ENCODE data around the gene PRAME. TPM values are rescaled to one million over a fixed set of nuclear protein-coding genes. Genes with fewer than 3 reads are reported as not detected.

Gene PRAME
- total and polyA plus RNA-seq, 2 experiments from 2014 or later, result not detected

GRCh38 chr22:22556995-22557925 lies 1.8 kb downstream of the PRAME start:
- TF ChIP-seq CTCF (IDR thresholded peaks at IDR 0.05; ENCODE audit: poor library complexity) (no peak), EZH2 (IDR thresholded peaks at IDR 0.05; ENCODE audit: borderline replicate concordance) (no peak), EZH2phosphoT487 (IDR thresholded peaks at IDR 0.05; ENCODE audit: low read depth, severe bottlenecking, unreplicated experiment) (no peak)
- H3K4me1 ChIP-seq (ENCODE audit: insufficient read depth), result no peaks in the 10 kb centered on the region

GRCh38 chr22:22556578-22556977 lies 2.5 kb downstream of the PRAME start:
- no peaks in the 10 kb centered on the region for H4K20me1 ChIP-seq (ENCODE audit: insufficient read depth, poor library complexity, severe bottlenecking)
- H3K4me3 ChIP-seq, result no peak overlapping the region
- H3K79me2 ChIP-seq, result no peaks in the 10 kb centered on the region
- no peak overlapping the region for H3K4me2 ChIP-seq
- WGBS (ENCODE audit: low lambda C conversion rate, missing lambda C conversion rate), result 95% methylated on average over 14 of the region's 14 CpGs
- no peaks in the 10 kb centered on the region for H3K27me3 ChIP-seq
- H3K4me1 ChIP-seq (ENCODE audit: insufficient read depth), result no peaks in the 10 kb centered on the region
- H3K9me2 ChIP-seq (replicated peaks; ENCODE audit: insufficient read depth), result no peaks in the 10 kb centered on the region
- no peaks in the 10 kb centered on the region for H3K36me3 ChIP-seq (replicated peaks; ENCODE audit: insufficient read depth, low read depth)
- no peaks in the 10 kb centered on the region for H3K9me3 ChIP-seq (ENCODE audit: low read depth)
- H2AFZ ChIP-seq, result no peak overlapping the region
- no peak for DNase-seq (ENCODE audit: low spot score)
- no peak overlapping the region for H3K27ac ChIP-seq
- TF ChIP-seq EZH2phosphoT487 (IDR thresholded peaks at IDR 0.05; ENCODE audit: low read depth, severe bottlenecking, unreplicated experiment), result no peak
- TF ChIP-seq EZH2 (IDR thresholded peaks at IDR 0.05; ENCODE audit: borderline replicate concordance), result no peak
- no peak for TF ChIP-seq CTCF (IDR thresholded peaks at IDR 0.05; ENCODE audit: poor library complexity)

More at GRCh38 chr22:22556995-22557925, 1.8 kb downstream of the PRAME start:
- no peaks in the 10 kb centered on the region for H3K9me2 ChIP-seq (replicated peaks; ENCODE audit: insufficient read depth)
- no peak overlapping the region for H3K27ac ChIP-seq
- no peak overlapping the region for H2AFZ ChIP-seq
- H3K79me2 ChIP-seq, result no peaks in the 10 kb centered on the region
- no peaks in the 10 kb centered on the region for H3K27me3 ChIP-seq
- 92% methylated on average over 38 of the region's 38 CpGs for WGBS (ENCODE audit: low lambda C conversion rate, missing lambda C conversion rate)
- H3K36me3 ChIP-seq (replicated peaks; ENCODE audit: insufficient read depth, low read depth), result no peaks in the 10 kb centered on the region
- H3K9me3 ChIP-seq (ENCODE audit: low read depth), result no peaks in the 10 kb centered on the region
- no peak for DNase-seq (ENCODE audit: low spot score)
- no peak overlapping the region for H3K4me2 ChIP-seq
- H3K4me3 ChIP-seq, result no peak overlapping the region
- no peaks in the 10 kb centered on the region for H4K20me1 ChIP-seq (ENCODE audit: insufficient read depth, poor library complexity, severe bottlenecking)

GRCh38 chr22:22555596-22555995 lies 3.5 kb downstream of the PRAME start:
- Histone ChIP-seq H3K27ac (no peak overlapping the region), H4K20me1 (ENCODE audit: insufficient read depth, poor library complexity, severe bottlenecking) (no peaks in the 10 kb centered on the region), H3K4me3 (no peak overlapping the region), H3K4me2 (no peak overlapping the region), H2AFZ (no peak overlapping the region), H3K27me3 (no peaks in the 10 kb centered on the region), H3K9me3 (ENCODE audit: low read depth) (no peaks in the 10 kb centered on the region), H3K36me3 (replicated peaks; ENCODE audit: insufficient read depth, low read depth) (no peaks in the 10 kb centered on the region), H3K4me1 (ENCODE audit: insufficient read depth) (no peaks in the 10 kb centered on the region), H3K79me2 (no peaks in the 10 kb centered on the region), H3K9me2 (replicated peaks; ENCODE audit: insufficient read depth) (no peaks in the 10 kb centered on the region)
- no peak for DNase-seq (ENCODE audit: low spot score)
- 89% methylated on average over 9 of the region's 9 CpGs for WGBS (ENCODE audit: low lambda C conversion rate, missing lambda C conversion rate)
- TF ChIP-seq EZH2 (IDR thresholded peaks at IDR 0.05; ENCODE audit: borderline replicate concordance), result no peak
- no peak for TF ChIP-seq CTCF (IDR thresholded peaks at IDR 0.05; ENCODE audit: poor library complexity)
- TF ChIP-seq EZH2phosphoT487 (IDR thresholded peaks at IDR 0.05; ENCODE audit: low read depth, severe bottlenecking, unreplicated experiment), result no peak

All from hepatocyte (in vitro differentiated cells).